ENCODE results near the gene PTPN3.
"Not testable (repeated sequence)": the region's sequence is repeated elsewhere in the genome, so short reads cannot be mapped to it uniquely, and the experiment has no call there.

Gene PTPN3

GRCh38 chr9:109346904-109347303 lies 151.2 kb downstream of the PTPN3 start:
- no peak for TF ChIP-seq POLR2A (IDR thresholded peaks at IDR 0.05; ENCODE audit: low read depth, low read length)
- no peak for DNase-seq (ENCODE audit: insufficient read length, low spot score)
- no peak for FAIRE-seq

- no peak for FAIRE-seq
These were observed 153.2 kb downstream of the PTPN3 start for GRCh38 chr9:109344866-109345265.

DNA sequence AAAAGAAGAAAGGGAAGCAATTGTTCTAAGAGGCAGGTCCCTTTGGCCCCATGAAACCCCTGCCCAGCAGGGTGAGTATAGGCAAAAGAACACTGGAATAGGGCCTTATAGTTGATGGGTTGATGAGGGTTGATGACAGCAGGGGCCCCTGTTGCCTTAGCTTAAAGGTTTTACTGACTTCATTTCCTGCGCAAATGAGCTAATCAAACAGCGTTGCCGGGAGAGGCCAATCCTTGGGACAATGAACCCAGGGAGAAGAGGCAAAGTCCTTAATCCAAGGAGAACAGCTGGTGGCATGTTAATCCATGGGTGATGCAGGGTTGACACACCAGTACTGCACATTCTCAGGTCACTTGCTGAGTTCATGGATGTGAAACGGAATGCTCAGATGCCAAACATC lies 155.2 kb downstream of the PTPN3 start:
- FAIRE-seq = no peak
- no peak for DNase-seq (ENCODE audit: insufficient read length, low spot score)
- no peak for TF ChIP-seq POLR2A (IDR thresholded peaks at IDR 0.05; ENCODE audit: low read depth, low read length)

More at GRCh38 chr9:109344866-109345265, 153.2 kb downstream of the PTPN3 start:
- no peak for TF ChIP-seq POLR2A (IDR thresholded peaks at IDR 0.05; ENCODE audit: low read depth, low read length)
- no peak for DNase-seq (ENCODE audit: insufficient read length, low spot score)

DNA sequence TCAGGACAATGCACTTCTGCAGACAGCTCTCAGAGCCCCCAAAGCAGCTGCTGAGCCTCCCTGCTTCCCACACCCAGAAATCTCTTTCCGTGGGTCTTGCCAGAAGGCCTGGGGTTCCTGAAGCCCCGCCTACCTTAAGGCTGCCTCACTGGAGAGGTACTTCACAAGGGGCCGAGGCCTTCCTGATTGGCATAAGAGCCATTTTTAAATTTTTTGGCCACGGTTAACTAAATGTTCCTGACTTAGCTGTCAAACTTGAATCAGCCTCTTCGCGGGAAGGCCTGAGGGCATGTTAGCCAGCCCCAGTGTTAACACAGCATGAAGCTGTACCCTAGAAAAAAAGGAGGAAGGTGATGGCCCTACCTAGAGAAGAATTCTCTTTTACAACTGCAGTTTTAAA lies 156.5 kb downstream of the PTPN3 start:
- TF ChIP-seq POLR2A (IDR thresholded peaks at IDR 0.05; ENCODE audit: low read depth, low read length) = no peak
- FAIRE-seq (no peak), DNase-seq (ENCODE audit: insufficient read length, low spot score) (no peak)

DNA sequence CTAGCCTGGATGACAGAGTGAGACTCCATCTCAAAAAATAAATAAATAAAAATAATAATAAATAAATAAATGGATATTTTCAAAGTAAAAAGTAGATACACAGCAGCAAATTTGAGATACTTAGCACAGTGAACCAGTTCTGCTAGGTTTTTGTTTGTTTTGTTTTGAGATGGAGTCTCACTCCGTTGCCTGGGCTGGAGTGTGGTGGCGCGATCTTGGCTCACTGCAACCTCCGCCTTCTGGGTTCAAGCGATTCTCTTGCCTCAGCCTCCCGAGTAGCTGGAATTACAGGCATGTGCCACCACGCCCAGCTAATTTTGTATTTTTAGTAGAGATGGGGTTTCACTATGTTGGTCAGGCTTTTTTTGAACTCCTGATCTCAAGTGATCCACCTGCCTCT lies 157.1 kb downstream of the PTPN3 start:
- FAIRE-seq = not testable (repeated sequence)

GRCh38 chr9:109336409-109336808 lies 161.7 kb downstream of the PTPN3 start:
- no peak for TF ChIP-seq POLR2A (IDR thresholded peaks at IDR 0.05; ENCODE audit: low read depth, low read length)
- DNase-seq (ENCODE audit: insufficient read length, low spot score) (no peak), FAIRE-seq (no peak)

More for the DNA sequence above, 157.1 kb downstream of the PTPN3 start:
- DNase-seq (ENCODE audit: insufficient read length, low spot score) = not testable (repeated sequence)

GRCh38 chr9:109335929-109336328 lies 162.2 kb downstream of the PTPN3 start:
- no peak for DNase-seq (ENCODE audit: insufficient read length, low spot score)
- FAIRE-seq = no peak
- no peak for TF ChIP-seq POLR2A (IDR thresholded peaks at IDR 0.05; ENCODE audit: low read depth, low read length)

DNA sequence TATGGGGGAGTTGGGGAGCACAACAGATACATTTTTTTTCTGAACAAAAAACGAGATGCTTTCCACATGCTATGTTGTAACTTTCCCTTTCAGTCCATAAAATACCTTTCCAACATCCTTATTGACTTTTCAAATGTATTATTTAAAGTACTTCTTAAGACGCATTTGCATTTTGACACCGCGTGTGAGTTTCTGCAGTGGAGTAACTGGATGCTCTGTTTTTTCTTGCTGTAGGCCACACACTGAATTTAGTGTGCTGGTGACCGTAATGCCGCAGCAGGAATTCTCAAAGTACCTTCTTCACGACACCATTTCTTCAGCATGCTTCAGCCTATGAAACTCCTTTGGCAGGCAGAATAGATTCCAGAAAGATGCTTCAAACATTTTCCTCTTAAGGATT lies 163.0 kb downstream of the PTPN3 start:
- DNase-seq (ENCODE audit: insufficient read length, low spot score) (no peak), FAIRE-seq (no peak)
- TF ChIP-seq POLR2A (IDR thresholded peaks at IDR 0.05; ENCODE audit: low read depth, low read length) = no peak

DNA sequence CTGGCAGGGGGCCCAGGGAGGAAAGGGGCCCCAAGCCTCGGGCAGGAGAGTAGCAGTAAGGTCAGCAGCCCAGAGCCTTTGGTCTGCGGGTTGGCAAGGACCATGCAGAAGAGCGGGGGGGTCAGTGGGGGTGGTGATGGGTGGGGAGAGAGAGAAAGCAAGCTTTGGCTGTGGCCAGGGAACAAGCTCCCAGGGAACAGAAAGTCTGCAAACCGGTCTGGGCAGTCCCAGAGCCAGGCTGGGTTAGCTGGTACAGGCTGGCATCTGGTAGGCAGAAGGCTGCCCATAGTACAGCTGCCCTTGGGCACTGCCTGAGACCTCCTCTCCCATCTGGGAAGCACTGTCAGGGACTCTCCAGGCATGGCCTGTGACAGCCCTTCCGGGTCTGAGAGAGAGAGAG lies 166.8 kb downstream of the PTPN3 start:
- FAIRE-seq (no peak), DNase-seq (ENCODE audit: insufficient read length, low spot score) (no peak)
- no peak for TF ChIP-seq POLR2A (IDR thresholded peaks at IDR 0.05; ENCODE audit: low read depth, low read length)

- no peak for TF ChIP-seq POLR2A (IDR thresholded peaks at IDR 0.05; ENCODE audit: low read depth, low read length)
- no peak for FAIRE-seq
- peak; percentile 63 for DNase-seq (ENCODE audit: insufficient read length, low spot score)
These were observed 168.4 kb downstream of the PTPN3 start for GRCh38 chr9:109329638-109330258.

DNA sequence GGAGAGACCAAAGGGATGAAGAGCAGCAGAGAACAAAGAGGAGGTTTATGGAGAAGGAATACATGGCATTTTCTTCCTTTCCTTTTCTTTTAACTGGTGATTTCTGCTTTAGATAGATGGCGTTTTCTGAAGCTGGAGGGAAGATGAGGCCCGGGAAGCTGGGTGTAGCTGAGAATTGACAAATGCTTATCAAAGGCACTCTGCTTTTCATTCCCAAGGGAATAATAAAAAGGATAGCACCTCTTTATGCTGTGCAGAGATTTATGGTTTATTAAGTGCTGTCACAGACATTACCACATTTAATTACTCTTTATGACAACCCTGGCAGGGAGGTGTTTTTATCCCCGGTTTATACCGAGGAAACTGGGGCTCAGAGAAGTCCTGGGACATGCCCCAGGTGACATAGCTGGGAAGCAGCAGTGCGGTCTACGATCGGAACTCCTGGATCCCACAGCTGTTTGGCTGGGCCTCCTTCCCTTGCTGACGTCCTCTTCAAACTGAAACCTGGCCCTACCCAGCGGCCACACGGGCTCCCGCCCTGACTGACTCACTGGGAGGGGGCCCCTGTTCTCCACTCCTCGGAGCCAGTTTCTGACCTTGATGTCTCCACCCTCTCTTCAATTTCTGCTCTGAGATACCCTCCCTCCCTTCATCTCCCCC lies 169.0 kb downstream of the PTPN3 start:
- peak; percentile 97 for DNase-seq (ENCODE audit: insufficient read length, low spot score)
- peak; percentile 88 for FAIRE-seq
- no peak for TF ChIP-seq POLR2A (IDR thresholded peaks at IDR 0.05; ENCODE audit: low read depth, low read length)

Measured in H54 (cell line).